ENCODE measurements around the gene RFX5.

- TF ChIP-seq POLR2A (IDR thresholded peaks at IDR 0.05; ENCODE audit: extremely low read depth, insufficient read length) (no peak), CTCF (IDR thresholded peaks at IDR 0.05; ENCODE audit: low read depth, low read length) (no peak), MAX (IDR thresholded peaks at IDR 0.05; ENCODE audit: low read depth, low read length) (no peak), MYC (IDR thresholded peaks at IDR 0.05; ENCODE audit: low read depth, low read length) (no peak)
Measured at GRCh38 chr1:151318975-151319374, 28.1 kb downstream of the RFX5 start.

Measured in NB4 (cell line).